BJ (cell line): ENCODE data around the gene USH2A. TPM values are rescaled to one million over a fixed set of nuclear protein-coding genes. Genes with fewer than 3 reads are reported as not detected.

Source experiments
- CTCF ChIA-PET: fragments of 350-600 bp; formaldehyde crosslinking; extraction: SDS; loops from one replicate; lab custom pipeline; 2021; ENCODE audit warnings: antibody characterized with exemption, inconsistent platforms; lab: Yijun Ruan, JAX
- POLR2A ChIA-PET: fragments of 300-600 bp; sonication (Branson Sonifier 250); formaldehyde crosslinking; extraction: SDS; loops from one replicate; lab custom pipeline; 2021; ENCODE audit warnings: antibody characterized with exemption; lab: Charles Lee
- DNase-seq: peaks from one replicate; pipeline ENCODE4 v3.0.0-alpha.2; 2011; ENCODE audit warnings: low read depth
- H3K27me3 ChIP-seq: 2 replicates; pipeline ENCODE4 v1.6.0; 2011; ENCODE audit warnings: low read length; ENCODE audit not compliant: control insufficient read depth, insufficient read depth
- H3K36me3 ChIP-seq: 2 replicates; pipeline ENCODE4 v1.5.1; 2011; ENCODE audit warnings: low read length; ENCODE audit not compliant: control insufficient read depth, insufficient read depth
- H3K4me3 ChIP-seq: 2 replicates; pipeline ENCODE4 v1.5.1; 2011; ENCODE audit warnings: low read depth, mild to moderate bottlenecking, control low read depth, low read length
- CTCF ChIP-seq: IDR thresholded peaks from 2 replicates; pipeline ENCODE4 v1.5.1; 2011; ENCODE audit warnings: low read depth, mild to moderate bottlenecking, control low read depth, inconsistent platforms, low read length, moderate library complexity; ENCODE audit not compliant: insufficient read depth
- polyA plus RNA-seq: library from polyadenylated mRNA; depleted of rRNA; stranded (reverse); fragments of >200 nt; gene quantifications from 2 replicates; pipeline ENCODE4 v1.2.3, GENCODE V29; 2011

Gene USH2A
- polyA plus RNA-seq, 1 experiment: under 0.01 TPM

GRCh38 chr1:215739025-215739424 lies 684.2 kb downstream of the USH2A start:
- TF ChIP-seq CTCF: no peak
- POLR2A ChIA-PET: no interaction called here
- CTCF ChIA-PET: no interaction called here
- H3K36me3 ChIP-seq: no peaks in the 10 kb centered on the region
- no peak for DNase-seq
- no peak overlapping the region for H3K4me3 ChIP-seq
- no peaks in the 10 kb centered on the region for H3K27me3 ChIP-seq

DNA sequence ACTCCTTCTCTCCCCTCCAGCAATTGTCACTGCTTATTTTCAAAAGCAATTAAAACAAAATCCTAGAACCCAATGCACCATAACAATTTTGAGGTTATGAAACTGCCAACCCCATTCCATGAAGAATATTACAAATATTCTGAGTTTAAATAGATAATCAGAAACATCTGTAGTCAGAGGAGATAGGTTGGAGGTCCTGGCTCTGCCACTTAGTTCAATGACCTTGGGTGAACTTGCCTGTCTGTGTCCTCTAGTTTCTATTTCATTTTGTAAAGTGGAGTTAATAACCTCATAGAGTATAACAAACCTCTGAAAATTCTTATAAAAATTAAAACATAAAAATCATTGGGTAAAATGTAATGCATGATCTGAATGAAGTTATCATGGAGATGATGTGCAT lies 691.5 kb downstream of the USH2A start:
- Histone ChIP-seq H3K27me3 (no peaks in the 10 kb centered on the region), H3K4me3 (no peak overlapping the region), H3K36me3 (no peaks in the 10 kb centered on the region)
- DNase-seq: no peak
- no peak for TF ChIP-seq CTCF
- ChIA-PET POLR2A (no interaction called here), CTCF (no interaction called here)

GRCh38 chr1:215730600-215730999 lies 692.6 kb downstream of the USH2A start:
- CTCF ChIA-PET: no interaction called here

DNA sequence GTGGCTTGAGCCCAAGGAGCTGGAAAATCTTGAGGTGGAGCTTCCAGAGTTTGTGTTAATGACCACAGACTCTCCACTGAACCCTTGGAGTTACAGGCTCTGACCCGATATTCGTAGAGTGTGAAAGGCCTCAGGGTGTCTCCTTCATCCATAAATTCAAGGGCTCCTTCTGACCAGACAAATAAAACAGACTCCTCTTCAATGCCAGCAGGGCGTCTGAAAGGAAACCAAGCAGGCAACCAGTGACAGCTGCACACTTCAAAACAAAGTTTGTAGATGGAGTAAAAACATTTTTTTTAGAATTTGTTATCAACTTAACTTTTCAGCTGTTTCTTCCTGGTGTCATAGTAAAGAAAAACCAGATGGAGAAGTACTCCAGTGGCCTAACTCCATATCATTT lies 695.1 kb downstream of the USH2A start:
- no peak for DNase-seq
- Histone ChIP-seq H3K4me3 (no peak overlapping the region), H3K36me3 (no peaks in the 10 kb centered on the region), H3K27me3 (no peaks in the 10 kb centered on the region)
- CTCF ChIA-PET: interaction anchor here (1.3 kb wide), 2 partner anchors 18 to 40 kb away, joined by 3 to 4 read pairs; no protein-coding TSS in a partner anchor
- POLR2A ChIA-PET: no interaction called here
- no peak for TF ChIP-seq CTCF

More at GRCh38 chr1:215730600-215730999, 692.6 kb downstream of the USH2A start:
- POLR2A ChIA-PET: no interaction called here
- H3K36me3 ChIP-seq: no peaks in the 10 kb centered on the region
- TF ChIP-seq CTCF: no peak
- H3K4me3 ChIP-seq: no peak overlapping the region
- no peak for DNase-seq
- H3K27me3 ChIP-seq: no peaks in the 10 kb centered on the region

DNA sequence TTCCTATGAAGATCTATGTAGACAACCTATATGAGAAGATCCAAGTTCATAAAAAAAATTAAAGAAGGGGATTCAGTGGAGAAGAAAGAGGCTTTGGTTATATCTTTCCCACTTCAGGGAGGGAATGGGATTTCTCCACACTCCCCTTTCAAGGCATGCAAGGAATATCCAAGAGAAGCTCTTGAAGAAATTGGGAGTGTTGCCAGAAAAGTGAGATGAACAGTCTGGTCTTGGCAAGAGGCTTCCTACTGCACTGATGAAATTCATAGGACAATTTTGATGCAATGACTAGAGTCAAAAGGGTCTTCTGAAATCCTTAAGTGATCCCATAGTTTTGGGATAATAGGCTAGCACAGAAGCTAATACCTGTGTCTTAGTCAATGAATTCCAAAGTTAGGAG lies 703.1 kb downstream of the USH2A start:
- H3K27me3 ChIP-seq: no peaks in the 10 kb centered on the region
- no peak for TF ChIP-seq CTCF
- POLR2A ChIA-PET: no interaction called here
- CTCF ChIA-PET: no interaction called here
- DNase-seq: no peak
- H3K4me3 ChIP-seq: no peak overlapping the region
- H3K36me3 ChIP-seq: no peaks in the 10 kb centered on the region
